NCI-H1048 (cell line): ENCODE results near the gene PROB1.
A peak's percentile ranks its signal among the peaks of the same experiment; 100 is the strongest.
"Not testable (repeated sequence)": the region's sequence is repeated elsewhere in the genome, so short reads cannot be mapped to it uniquely, and the experiment has no call there.

Experiments
- DNase-seq: peaks from one replicate; lab custom pipeline; 2025; lab: John Stamatoyannopoulos, UW

The PROB1 gene

GRCh38 chr5:139414581-139415130 is 19.8 kb upstream of the PROB1 start:
- DNase-seq: no peak

- DNase-seq: no peak
Measured at GRCh38 chr5:139413963-139414362, 19.1 kb upstream of the PROB1 start.

DNA sequence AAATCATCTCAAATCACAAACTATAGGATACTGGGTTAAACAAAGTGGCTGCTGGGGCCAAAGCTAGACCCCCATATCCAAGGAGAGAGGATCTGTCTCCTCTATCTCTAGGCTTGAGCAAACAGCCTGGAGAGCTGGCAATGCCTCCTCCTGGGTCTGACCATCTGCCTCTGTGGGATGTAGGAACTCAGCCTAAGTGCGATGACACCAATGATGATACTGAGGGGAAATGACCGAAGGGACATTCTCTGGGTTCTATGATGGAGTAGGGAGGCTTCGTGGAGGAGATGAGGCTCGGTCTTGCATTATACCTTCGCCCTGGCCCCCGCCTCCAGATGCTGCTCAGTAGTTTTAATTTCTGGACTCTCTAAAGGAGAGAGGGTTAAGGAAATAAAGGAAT is 18.2 kb upstream of the PROB1 start:
- no peak for DNase-seq

GRCh38 chr5:139410993-139411828 is 16.3 kb upstream of the PROB1 start:
- no peak for DNase-seq

GRCh38 chr5:139410121-139410992 is 15.5 kb upstream of the PROB1 start:
- no peak for DNase-seq

GRCh38 chr5:139409116-139409515 is 14.2 kb upstream of the PROB1 start:
- not testable (repeated sequence) for DNase-seq

DNA sequence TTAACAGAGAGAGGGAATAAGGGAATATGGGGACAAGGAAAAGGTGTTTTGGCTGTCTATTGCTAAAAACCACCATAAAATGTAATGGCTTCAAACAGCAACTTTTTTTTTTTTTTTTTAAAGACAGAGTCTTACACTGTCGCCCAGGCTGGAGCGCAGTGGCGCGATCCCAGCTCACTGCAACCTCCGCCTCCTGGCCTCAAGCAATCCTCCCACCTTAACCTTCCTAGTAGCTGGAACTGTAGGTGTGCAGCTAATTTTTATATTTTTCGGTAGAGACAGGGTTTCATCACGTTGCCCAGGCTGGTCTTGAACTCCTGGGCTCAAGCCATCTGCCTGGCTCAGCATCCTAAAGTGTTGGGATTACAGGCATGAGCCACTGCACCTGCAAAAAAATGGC is 13.3 kb upstream of the PROB1 start:
- DNase-seq: no peak

DNA sequence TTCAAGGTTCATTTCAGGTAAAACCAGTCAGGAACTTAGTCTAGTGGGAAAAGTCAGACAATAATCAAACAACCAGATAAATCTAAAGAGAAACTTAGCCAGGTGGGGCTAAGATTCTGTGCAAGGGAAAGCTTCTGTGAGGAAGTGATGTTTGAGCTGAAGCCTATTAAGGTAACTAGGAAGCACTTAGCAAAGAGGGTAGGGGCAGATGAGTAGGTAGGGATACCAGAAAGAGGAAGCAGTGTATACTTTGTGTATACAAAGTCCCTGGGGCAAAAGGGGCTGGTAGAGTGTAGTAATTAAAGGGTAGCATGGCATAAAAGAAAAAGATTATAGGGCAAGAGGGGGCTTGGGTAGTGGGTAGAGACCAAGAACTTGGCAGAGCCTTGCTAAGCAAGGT is 12.6 kb upstream of the PROB1 start:
- DNase-seq: no peak

DNA sequence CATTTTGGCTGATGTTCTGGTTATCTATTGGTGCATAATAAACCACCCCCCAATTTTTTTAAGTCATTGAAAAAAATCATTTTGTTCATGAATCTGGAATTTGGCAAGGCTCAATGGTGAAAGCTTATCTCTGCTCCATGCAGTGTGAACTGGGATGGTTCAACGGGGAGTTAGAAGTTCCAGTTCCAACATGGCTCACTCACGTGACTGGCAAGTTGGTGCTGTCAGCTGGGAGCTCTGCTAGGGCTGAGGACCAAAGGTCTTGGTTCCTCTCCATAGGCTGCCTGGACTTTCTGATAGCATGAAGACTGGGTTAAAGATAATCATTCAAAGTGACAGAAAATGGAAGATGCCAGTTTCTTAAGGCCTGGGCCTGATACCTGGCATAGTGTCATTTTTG is 12.1 kb upstream of the PROB1 start:
- DNase-seq: no peak

GRCh38 chr5:139404484-139404840 is 9.6 kb upstream of the PROB1 start:
- no peak for DNase-seq

GRCh38 chr5:139403787-139404483 is 9.0 kb upstream of the PROB1 start, which contains the start of gene SPATA24:
TSS of gene SPATA24 (minus strand) at chr5:139404089. CDS start at chr5:139404060, 29 bp downstream.
- peak; percentile 89 for DNase-seq

GRCh38 chr5:139403418-139403786 is 8.5 kb upstream of the PROB1 start:
- no peak for DNase-seq

DNA sequence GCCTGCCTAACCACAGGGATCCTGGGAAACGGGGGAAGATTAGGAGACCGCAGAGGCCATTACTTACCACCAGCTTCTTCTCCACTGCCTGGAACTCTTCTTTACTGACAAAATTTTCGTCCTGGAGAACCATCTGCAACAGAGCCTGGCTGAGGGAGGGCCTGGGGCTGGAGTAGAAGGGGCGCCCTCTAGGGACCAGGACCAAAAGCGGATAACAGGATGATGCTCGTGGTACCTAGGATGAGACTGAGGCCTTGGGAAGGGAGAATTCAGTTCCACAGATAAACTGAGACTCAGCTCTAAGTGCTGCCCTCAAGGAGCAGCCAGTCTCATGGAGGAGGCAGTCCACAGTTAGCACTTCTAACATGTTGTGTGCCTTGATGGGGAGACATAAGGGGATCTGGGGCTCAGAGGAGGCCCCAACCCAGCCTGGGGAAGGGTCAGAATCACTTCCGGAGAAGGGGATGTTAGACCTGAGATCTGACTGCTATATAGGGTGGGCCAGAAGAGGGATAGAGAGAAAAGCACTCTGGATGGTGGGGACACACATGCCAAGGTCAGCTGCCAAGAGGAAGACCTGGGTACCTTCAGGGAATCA is 7.8 kb upstream of the PROB1 start:
- DNase-seq: no peak

DNA sequence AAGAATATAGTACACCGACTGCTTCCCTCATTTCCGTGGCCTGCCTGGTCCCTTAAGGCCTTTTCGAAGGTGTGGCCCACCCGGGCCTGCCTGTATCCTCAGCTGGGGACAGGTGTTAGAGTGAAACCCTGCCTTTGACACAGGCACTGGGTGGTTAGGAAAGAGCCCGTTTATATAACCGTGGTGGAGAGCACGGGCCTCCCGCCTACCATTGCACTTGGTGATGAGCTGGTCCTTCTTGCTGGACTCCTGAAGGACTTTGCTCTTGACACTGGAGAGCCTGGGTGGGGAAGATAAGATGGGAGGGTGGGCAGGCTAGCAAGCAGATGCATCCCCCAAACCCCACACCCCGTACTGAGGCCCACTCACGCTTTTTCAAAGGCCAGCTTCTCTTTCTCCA is 6.6 kb upstream of the PROB1 start:
- DNase-seq: no peak

GRCh38 chr5:139399501-139400121 is 4.7 kb upstream of the PROB1 start:
- no peak for DNase-seq

GRCh38 chr5:139397921-139398320 is 3.0 kb upstream of the PROB1 start:
- DNase-seq: no peak

DNA sequence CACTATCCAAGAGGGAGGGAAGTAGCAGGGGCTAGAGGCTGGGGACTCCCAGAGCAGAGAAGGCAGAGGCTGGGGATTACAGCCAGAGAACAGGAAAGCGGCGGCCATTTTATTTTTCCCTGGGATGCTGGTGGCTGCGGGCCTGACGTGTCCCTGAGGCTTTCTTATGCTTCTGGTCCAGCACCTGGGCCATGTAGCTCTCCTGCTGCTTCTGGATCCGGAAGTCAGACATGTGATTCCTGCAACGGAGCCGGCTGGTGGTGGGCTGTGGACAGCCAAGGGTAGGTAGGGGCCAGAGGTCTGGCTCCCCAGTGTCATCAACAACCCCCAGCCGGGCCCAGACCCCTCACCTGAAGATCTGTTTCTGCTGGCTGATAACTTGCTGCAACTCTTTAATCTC is 1.8 kb upstream of the PROB1 start:
- DNase-seq: no peak

GRCh38 chr5:139395844-139396640 is 1.1 kb upstream of the PROB1 start:
- no peak for DNase-seq

DNA sequence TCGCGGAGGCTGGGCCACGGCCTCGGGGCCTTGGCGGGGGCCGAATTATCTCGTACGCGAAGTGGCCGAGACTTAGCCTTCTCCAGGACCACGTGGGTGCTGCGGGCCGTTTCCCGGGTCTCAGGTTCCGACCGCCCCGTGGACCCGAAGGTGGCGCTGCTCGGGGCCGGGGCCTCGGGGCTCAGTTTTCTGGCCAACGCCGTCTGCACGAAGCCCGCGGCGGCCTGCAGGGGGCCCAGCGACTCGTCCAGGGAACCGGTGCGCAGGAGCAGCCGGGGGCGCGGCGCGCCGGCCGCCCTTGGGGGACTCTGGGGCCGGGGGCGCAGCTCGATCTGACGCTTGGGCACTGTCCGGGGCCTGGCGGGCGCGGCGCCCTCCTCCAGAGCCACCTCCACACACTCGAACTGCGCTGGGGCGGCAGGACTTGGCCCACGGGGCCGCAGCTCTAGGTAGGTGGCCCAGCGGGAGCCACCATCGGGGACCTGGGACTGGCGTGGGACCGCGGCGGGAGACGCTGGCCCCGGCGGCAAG is 716 bp downstream of the PROB1 start:
- no peak for DNase-seq

GRCh38 chr5:139393497-139394122 is 1.3 kb downstream of the PROB1 start:
- DNase-seq: no peak
